ENCODE data around the gene KDELR1. TPM values are rescaled to one million over a fixed set of nuclear protein-coding genes. Genes with fewer than 3 reads are reported as not detected.

The KDELR1 gene
- total and polyA plus RNA-seq, 9 of the 15 experiments (the other 6 are each of a cell fraction or from before 2014, with no cell fraction given) = 6.1 to 165 (median 58.5) TPM

GRCh38 chr19:48364598-48365348 lies 26.6 kb downstream of the KDELR1 start (continued):
- no peak for TF ChIP-seq ZBTB40 (IDR thresholded peaks at IDR 0.05)
- TF ChIP-seq ZBTB40 (CRISPR knock-in tag; IDR thresholded peaks at IDR 0.05) = no peak
- TF ChIP-seq KLF6 (CRISPR knock-in tag; IDR thresholded peaks at IDR 0.05; ENCODE audit: borderline replicate concordance) = no peak
- no peak for TF ChIP-seq ETV1 (tag; conservative IDR thresholded peaks at IDR 0.05; ENCODE audit: low read depth)
- no peak for TF ChIP-seq RNF219 (CRISPR knock-in tag; IDR thresholded peaks at IDR 0.05)
- TF ChIP-seq XRCC4 (IDR thresholded peaks at IDR 0.05; ENCODE audit: extremely low read depth, insufficient read depth, insufficient read length) = no peak
- no peak for TF ChIP-seq ETV5 (CRISPR knock-in tag; IDR thresholded peaks at IDR 0.05; ENCODE audit: low read depth)
- no peak for TF ChIP-seq TAL1 (IDR thresholded peaks at IDR 0.05)
- no peak for TF ChIP-seq DEAF1 (CRISPR knock-in tag; IDR thresholded peaks at IDR 0.05)
- TF ChIP-seq ZC3H4 (CRISPR knock-in tag; IDR thresholded peaks at IDR 0.05; ENCODE audit: borderline replicate concordance) = no peak
- no peak for TF ChIP-seq FOXJ3 (CRISPR knock-in tag; IDR thresholded peaks at IDR 0.05)
- TF ChIP-seq POLR2H (tag; IDR thresholded peaks at IDR 0.05; ENCODE audit: low read depth) = no peak
- no peak for TF ChIP-seq SRSF1 (IDR thresholded peaks at IDR 0.05; ENCODE audit: low read depth, low read length)
- no peak for TF ChIP-seq HMG20B (CRISPR knock-in tag; IDR thresholded peaks at IDR 0.05)
- TF ChIP-seq ZNF76 (CRISPR knock-in tag; IDR thresholded peaks at IDR 0.05; ENCODE audit: borderline replicate concordance) = no peak

Measured in K562 (cell line).